HUES64 (cell line): Measurements from ENCODE around the gene INO80E.

ENCODE experiments used
- H3K27ac ChIP-seq: 2 replicates; pipeline ENCODE4 v1.7.0; 2013; ENCODE audit warnings: low read depth, low read length, inconsistent platforms
- H3K27me3 ChIP-seq: 2 replicates; pipeline ENCODE4 v1.6.1; 2013; ENCODE audit warnings: mild to moderate bottlenecking, low read length; ENCODE audit not compliant: insufficient read depth
- H3K36me3 ChIP-seq: 2 replicates; pipeline ENCODE4 v1.6.1; 2013; ENCODE audit warnings: mild to moderate bottlenecking, low read length; ENCODE audit not compliant: insufficient read depth
- H3K4me1 ChIP-seq: 2 replicates; pipeline ENCODE4 v1.6.1; 2013; ENCODE audit warnings: mild to moderate bottlenecking, low read length, moderate library complexity; ENCODE audit not compliant: insufficient read depth
- H3K4me3 ChIP-seq: 2 replicates; pipeline ENCODE4 v1.5.1; 2013; ENCODE audit warnings: mild to moderate bottlenecking, low read length, moderate library complexity
- H3K9ac ChIP-seq: 2 replicates; pipeline ENCODE4 v1.6.1; 2013; ENCODE audit warnings: mild to moderate bottlenecking, low read depth, low read length
- H3K9me3 ChIP-seq: 2 replicates; pipeline ENCODE4 v1.6.1; 2013; ENCODE audit warnings: low read depth, low read length; ENCODE audit not compliant: insufficient read depth
- WGBS: fragments of 150-250, 120-280 bp; methylation state at CpG from one replicate; pipeline ENCODE4 v1.1.7; 2013; ENCODE audit warnings: missing lambda C conversion rate; 5-methylcytosine and 5-hydroxymethylcytosine counted together

INO80E gene

GRCh38 chr16:29987371-29988085, 8.5 kb upstream of the INO80E start:
- H3K9ac ChIP-seq: no peak overlapping the region
- no peaks in the 10 kb centered on the region for H3K9me3 ChIP-seq
- no peaks in the 10 kb centered on the region for H3K4me1 ChIP-seq
- no peak overlapping the region for H3K27ac ChIP-seq
- H3K27me3 ChIP-seq: no peaks in the 10 kb centered on the region
- 95% methylated on average over 35 of the region's 35 CpGs for WGBS
- H3K36me3 ChIP-seq: peaks cover 95% of the 10 kb centered on the region
- H3K4me3 ChIP-seq: no peak overlapping the region

GRCh38 chr16:29988346-29989075, 7.5 kb upstream of the INO80E start:
- 94% methylated on average over 17 of the region's 17 CpGs for WGBS
- H3K4me3 ChIP-seq: no peak overlapping the region
- no peak overlapping the region for H3K27ac ChIP-seq
- no peak overlapping the region for H3K9ac ChIP-seq
- H3K4me1 ChIP-seq: no peaks in the 10 kb centered on the region
- no peaks in the 10 kb centered on the region for H3K9me3 ChIP-seq
- H3K36me3 ChIP-seq: peaks cover 95% of the 10 kb centered on the region
- no peaks in the 10 kb centered on the region for H3K27me3 ChIP-seq

- Histone ChIP-seq H3K27ac (no peak overlapping the region), H3K9ac (no peak overlapping the region), H3K4me3 (no peak overlapping the region), H3K4me1 (no peaks in the 10 kb centered on the region), H3K27me3 (no peaks in the 10 kb centered on the region), H3K9me3 (no peaks in the 10 kb centered on the region), H3K36me3 (peaks cover 91% of the 10 kb centered on the region)
- WGBS: 95% methylated on average over 23 of the region's 23 CpGs
These were observed 6.8 kb upstream of the INO80E start for GRCh38 chr16:29989111-29989858.

- no peak overlapping the region for H3K27ac ChIP-seq
- WGBS: no CpG with 5 or more reads among the region's 2 CpGs
- peaks cover 83% of the 10 kb centered on the region for H3K36me3 ChIP-seq
- H3K27me3 ChIP-seq: no peaks in the 10 kb centered on the region
- no peaks in the 10 kb centered on the region for H3K9me3 ChIP-seq
- H3K9ac ChIP-seq: no peak overlapping the region
- no peaks in the 10 kb centered on the region; the same call in 1 of the 2 replicates for H3K4me1 ChIP-seq
- H3K4me3 ChIP-seq: no peak overlapping the region
These were observed 6.0 kb upstream of the INO80E start for GRCh38 chr16:29990034-29990433.

- Histone ChIP-seq H3K27ac (no peak overlapping the region), H3K36me3 (peaks cover 73% of the 10 kb centered on the region), H3K9ac (no peak overlapping the region)
These were observed 5.0 kb upstream of the INO80E start for GRCh38 chr16:29990883-29991570.

GRCh38 chr16:29991571-29991904, 4.5 kb upstream of the INO80E start:
- Histone ChIP-seq H3K27ac (no peak overlapping the region), H3K27me3 (no peaks in the 10 kb centered on the region), H3K4me3 (no peak overlapping the region), H3K4me1 (no peaks in the 10 kb centered on the region; the same call in 1 of the 2 replicates), H3K9ac (no peak overlapping the region), H3K36me3 (peaks cover 68% of the 10 kb centered on the region), H3K9me3 (no peaks in the 10 kb centered on the region)
- WGBS: 90% methylated on average over 3 of the region's 5 CpGs

More at GRCh38 chr16:29990883-29991570, 5.0 kb upstream of the INO80E start:
- H3K9me3 ChIP-seq: no peaks in the 10 kb centered on the region
- no peaks in the 10 kb centered on the region; the same call in 1 of the 2 replicates for H3K4me1 ChIP-seq
- H3K4me3 ChIP-seq: no peak overlapping the region
- 95% methylated on average over 35 of the region's 35 CpGs for WGBS
- no peaks in the 10 kb centered on the region for H3K27me3 ChIP-seq

GRCh38 chr16:29992344-29992967, 3.6 kb upstream of the INO80E start:
- WGBS: 87% methylated on average over 7 of the region's 7 CpGs
- H3K9ac ChIP-seq: no peak overlapping the region
- H3K36me3 ChIP-seq: peaks cover 60% of the 10 kb centered on the region
- H3K27me3 ChIP-seq: no peaks in the 10 kb centered on the region
- no peak overlapping the region for H3K4me3 ChIP-seq
- H3K27ac ChIP-seq: no peak overlapping the region
- H3K9me3 ChIP-seq: no peaks in the 10 kb centered on the region
- no peaks in the 10 kb centered on the region; the same call in 1 of the 2 replicates for H3K4me1 ChIP-seq

GRCh38 chr16:29993191-29993902, 2.7 kb upstream of the INO80E start:
- 95% methylated on average over 25 of the region's 25 CpGs for WGBS
- no peaks in the 10 kb centered on the region for H3K27me3 ChIP-seq
- no peaks in the 10 kb centered on the region; the same call in 1 of the 2 replicates for H3K4me1 ChIP-seq
- H3K27ac ChIP-seq: no peak overlapping the region
- H3K36me3 ChIP-seq: peaks cover 59% of the 10 kb centered on the region
- no peaks in the 10 kb centered on the region for H3K9me3 ChIP-seq
- no peak overlapping the region for H3K4me3 ChIP-seq
- H3K9ac ChIP-seq: no peak overlapping the region

- no peak overlapping the region; the same call in 1 of the 2 replicates for H3K4me3 ChIP-seq
- H3K27ac ChIP-seq: no peak overlapping the region
- H3K4me1 ChIP-seq: no peaks in the 10 kb centered on the region; the same call in 1 of the 2 replicates
- WGBS: 91% methylated on average over 9 of the region's 9 CpGs
- H3K36me3 ChIP-seq: peaks cover 55% of the 10 kb centered on the region
- H3K27me3 ChIP-seq: no peaks in the 10 kb centered on the region
- no peak overlapping the region for H3K9ac ChIP-seq
- H3K9me3 ChIP-seq: no peaks in the 10 kb centered on the region
These were observed 2.0 kb upstream of the INO80E start for GRCh38 chr16:29993903-29994599.
